CD4-positive, alpha-beta T cell (primary cell): ENCODE data around the gene RRP12. TPM values are rescaled to one million over a fixed set of nuclear protein-coding genes. Genes with fewer than 3 reads are reported as not detected.
A peak's percentile ranks its signal among the peaks of the same experiment; 100 is the strongest.

Experiments used
- ATAC-seq: fragments of 200-7000 bp; cut with Tn5 transposase; one replicate; pipeline ENCODE4 v1.10.0; 2022; ENCODE audit warnings: mild to moderate bottlenecking; ENCODE audit not compliant: poor library complexity
- CTCF ChIA-PET: fragments of 350-600 bp; sonication (Branson Sonifier 250); formaldehyde crosslinking; loops from one replicate; lab custom pipeline; 2021; ENCODE audit warnings: antibody characterized with exemption, inconsistent platforms; lab: Charles Lee
- POLR2A ChIA-PET: fragments of 350-600 bp; sonication (Branson Sonifier 250); formaldehyde crosslinking; loops from one replicate; lab custom pipeline; 2021; ENCODE audit warnings: antibody characterized with exemption, inconsistent platforms; lab: Charles Lee
- DNase-seq, 14 experiments: peaks; one replicate each; pipeline ENCODE4 v3.0.0-alpha.2; 2013 to 2020; ENCODE audit warnings: mixed read lengths in 2 of 14
- H3K27ac ChIP-seq, 2 donors: one replicate each; pipeline versions ENCODE4 v1.5.1 to v1.7.0; 2013; ENCODE audit warnings: low read length in 2 of 2, low read depth in 1 of 2, mild to moderate bottlenecking in 1 of 2
- H3K27me3 ChIP-seq, 2 experiments: 1 replicate in 1 of 2; 2 replicates in 1 of 2; pipeline versions ENCODE4 v1.6.1 to v1.7.0; 2013; ENCODE audit warnings: low read length in 2 of 2, control low read depth in 1 of 2, mild to moderate bottlenecking in 1 of 2, moderate library complexity in 1 of 2; ENCODE audit not compliant: insufficient read depth in 2 of 2, control insufficient read depth in 1 of 2
- H3K36me3 ChIP-seq: one replicate; pipeline ENCODE4 v1.6.1; 2013; ENCODE audit warnings: low read length, control low read depth; ENCODE audit not compliant: insufficient read depth
- H3K4me1 ChIP-seq: one replicate; pipeline ENCODE4 v1.6.1; 2013; ENCODE audit warnings: low read length, control low read depth; ENCODE audit not compliant: insufficient read depth
- H3K4me3 ChIP-seq: one replicate; pipeline ENCODE4 v1.5.1; 2013; ENCODE audit warnings: mild to moderate bottlenecking, low read length, moderate library complexity
- H3K9me3 ChIP-seq, 2 experiments: 1 replicate in 1 of 2; 2 replicates in 1 of 2; pipeline versions ENCODE4 v1.6.1 to v1.7.0; 2013; ENCODE audit warnings: low read length in 2 of 2, mild to moderate bottlenecking in 2 of 2, control low read depth in 1 of 2, moderate library complexity in 1 of 2; ENCODE audit not compliant: control insufficient read depth in 1 of 2, insufficient read depth in 1 of 2
- H3K27ac Mint-ChIP-seq: one replicate; pipeline ENCODE4 v1.8.0; 2020; ENCODE audit warnings: mixed read lengths
- H3K27me3 Mint-ChIP-seq: one replicate; pipeline ENCODE4 v1.8.0; 2021; ENCODE audit warnings: mixed read lengths
- H3K36me3 Mint-ChIP-seq: one replicate; pipeline ENCODE4 v1.8.0; 2021; ENCODE audit warnings: low read depth, mixed read lengths
- H3K4me1 Mint-ChIP-seq: one replicate; pipeline ENCODE4 v1.8.0; 2021; ENCODE audit warnings: low read depth, mixed read lengths
- H3K4me3 Mint-ChIP-seq: one replicate; pipeline ENCODE4 v1.8.0; 2020; ENCODE audit warnings: mild to moderate bottlenecking, mixed read lengths
- H3K9me3 Mint-ChIP-seq: one replicate; pipeline ENCODE4 v1.8.0; 2020; ENCODE audit warnings: mixed read lengths
- intact Hi-C, 2 experiments: fragments of 100-400 bp; cut with DNase I in 1 of 2; cut with micrococcal nuclease in 1 of 2; formaldehyde crosslinking; loops; one replicate each; pipeline versions ENCODE4 v1.15.1 to v1.9.0; 2023 to 2025; cut with DNase I, micrococcal nuclease
- total RNA-seq, 174 experiments: library from RNA in 2 of 174; stranded (reverse) in 2 of 174; gene quantifications; one replicate each; pipeline ENCODE4 v1.2.3 and lab custom pipeline; 2021 to 2026
- TF ChIP-seq, protein P1 (sequence below): fragments of 200-600 bp; IDR thresholded peaks from one replicate; pipeline ENCODE4 v1.8.0; 2022; ENCODE audit warnings: antibody characterized with exemption, mild to moderate bottlenecking

RRP12 gene
- total RNA-seq, 2 experiments from 2014 or later, result 84.2 to 87.6 TPM

DNA sequence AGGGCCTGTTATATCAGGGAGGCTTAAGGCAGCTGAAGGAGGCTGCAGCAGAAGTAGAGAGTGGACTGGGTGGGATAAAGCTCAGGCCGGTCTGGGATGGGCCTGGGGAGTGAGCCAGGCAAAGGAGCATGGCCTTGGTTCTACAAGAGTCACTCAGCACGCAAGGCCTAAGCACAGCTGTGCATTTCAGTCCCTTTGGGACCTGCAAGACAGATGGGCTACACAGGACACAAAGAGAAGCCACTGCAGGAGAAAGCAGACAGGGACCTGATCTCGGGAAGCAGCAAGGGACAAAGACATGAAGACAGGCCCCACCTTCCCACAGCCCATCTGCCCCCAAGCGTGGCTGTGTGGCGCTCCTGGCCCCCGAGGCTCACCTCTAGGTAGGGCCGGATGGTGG lies 29.4 kb downstream of the RRP12 start:
- peaks cover 64% of the 10 kb centered on the region for H3K36me3 ChIP-seq
- TF ChIP-seq, protein P1, sequence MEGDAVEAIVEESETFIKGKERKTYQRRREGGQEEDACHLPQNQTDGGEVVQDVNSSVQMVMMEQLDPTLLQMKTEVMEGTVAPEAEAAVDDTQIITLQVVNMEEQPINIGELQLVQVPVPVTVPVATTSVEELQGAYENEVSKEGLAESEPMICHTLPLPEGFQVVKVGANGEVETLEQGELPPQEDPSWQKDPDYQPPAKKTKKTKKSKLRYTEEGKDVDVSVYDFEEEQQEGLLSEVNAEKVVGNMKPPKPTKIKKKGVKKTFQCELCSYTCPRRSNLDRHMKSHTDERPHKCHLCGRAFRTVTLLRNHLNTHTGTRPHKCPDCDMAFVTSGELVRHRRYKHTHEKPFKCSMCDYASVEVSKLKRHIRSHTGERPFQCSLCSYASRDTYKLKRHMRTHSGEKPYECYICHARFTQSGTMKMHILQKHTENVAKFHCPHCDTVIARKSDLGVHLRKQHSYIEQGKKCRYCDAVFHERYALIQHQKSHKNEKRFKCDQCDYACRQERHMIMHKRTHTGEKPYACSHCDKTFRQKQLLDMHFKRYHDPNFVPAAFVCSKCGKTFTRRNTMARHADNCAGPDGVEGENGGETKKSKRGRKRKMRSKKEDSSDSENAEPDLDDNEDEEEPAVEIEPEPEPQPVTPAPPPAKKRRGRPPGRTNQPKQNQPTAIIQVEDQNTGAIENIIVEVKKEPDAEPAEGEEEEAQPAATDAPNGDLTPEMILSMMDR, result no peak
- no peak overlapping the region for H3K27ac Mint-ChIP-seq
- peaks cover 53% of the 10 kb centered on the region for H3K36me3 Mint-ChIP-seq
- no peak overlapping the region for H3K27ac ChIP-seq
- ChIA-PET CTCF (no interaction called here), POLR2A (no interaction called here)
- no peak overlapping the region for H3K4me3 ChIP-seq
- H3K4me1 Mint-ChIP-seq, result no peaks in the 10 kb centered on the region
- H3K4me3 Mint-ChIP-seq, result no peak overlapping the region
- intact Hi-C loops, result no loop called here
- no peak for ATAC-seq
- H3K9me3 Mint-ChIP-seq, result no peaks in the 10 kb centered on the region
- no peaks in the 10 kb centered on the region for H3K27me3 Mint-ChIP-seq
- H3K4me1 ChIP-seq, result no peaks in the 10 kb centered on the region
- peak in 1 of 14 experiments; percentile 9 for DNase-seq
- H3K9me3 ChIP-seq, result no peaks in the 10 kb centered on the region
- no peaks in the 10 kb centered on the region for H3K27me3 ChIP-seq

DNA sequence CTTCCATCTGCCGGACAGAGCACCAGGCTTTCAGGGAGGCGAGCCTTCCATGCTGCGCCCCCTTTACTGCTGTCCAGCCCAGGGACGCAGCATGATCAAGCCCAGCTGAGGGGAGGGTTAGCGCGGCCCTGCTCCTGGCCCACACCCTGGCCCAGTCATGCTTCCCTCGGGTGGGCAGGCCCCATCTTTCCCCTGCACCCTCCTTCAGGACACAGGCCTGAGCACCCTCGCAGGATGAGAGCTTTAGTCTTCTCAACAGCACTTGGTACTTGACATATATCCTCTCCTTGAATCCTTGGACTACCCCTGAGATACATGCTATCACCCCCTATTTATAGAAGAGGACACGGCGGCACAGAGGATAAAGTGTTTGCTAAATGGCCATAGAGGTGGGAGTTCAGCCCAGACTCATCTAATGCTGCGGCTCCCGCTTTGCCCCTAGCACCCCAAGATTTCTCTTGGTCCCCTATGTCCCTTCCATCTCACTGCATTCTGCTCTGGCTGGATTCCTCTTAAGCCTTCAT lies 34.0 kb downstream of the RRP12 start:
- TF ChIP-seq, protein P1, result no peak
- Histone ChIP-seq H3K4me1 (no peaks in the 10 kb centered on the region), H3K9me3 (no peaks in the 10 kb centered on the region), H3K4me3 (no peak overlapping the region), H3K27ac (no peak overlapping the region), H3K27me3 (no peaks in the 10 kb centered on the region), H3K36me3 (peaks cover 64% of the 10 kb centered on the region)
- Mint-ChIP-seq H3K9me3 (no peaks in the 10 kb centered on the region), H3K4me3 (no peak overlapping the region), H3K36me3 (peaks cover 72% of the 10 kb centered on the region), H3K27me3 (no peaks in the 10 kb centered on the region), H3K27ac (no peak overlapping the region), H3K4me1 (no peaks in the 10 kb centered on the region)
- CTCF ChIA-PET, result no interaction called here
- ATAC-seq, result no peak
- intact Hi-C loops, result no loop called here
- POLR2A ChIA-PET, result no interaction called here
- DNase-seq, result no peak

DNA sequence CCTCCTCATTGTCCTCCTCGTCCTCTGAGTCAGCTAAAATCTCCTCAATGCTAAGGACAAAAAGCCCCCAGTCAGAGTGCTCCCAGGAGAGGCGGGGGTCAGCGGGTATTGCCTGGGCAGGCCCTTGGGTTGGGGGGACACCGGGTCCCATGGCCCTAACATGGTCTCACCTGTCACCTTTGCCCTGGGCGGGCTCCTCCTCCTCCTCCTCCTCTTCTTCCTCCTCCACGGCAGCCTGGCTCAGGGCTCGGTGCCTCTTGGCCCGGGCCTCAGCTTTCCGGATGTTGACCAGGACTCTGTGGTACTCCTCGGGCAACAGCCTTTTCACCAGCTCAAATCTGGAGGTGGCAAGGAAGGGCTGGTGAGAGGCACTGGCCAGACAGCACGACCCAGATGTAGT lies 34.6 kb downstream of the RRP12 start:
- Mint-ChIP-seq H3K4me3 (no peak overlapping the region), H3K36me3 (peaks cover 65% of the 10 kb centered on the region), H3K4me1 (no peaks in the 10 kb centered on the region), H3K27ac (no peak overlapping the region), H3K27me3 (no peaks in the 10 kb centered on the region), H3K9me3 (no peaks in the 10 kb centered on the region)
- no peaks in the 10 kb centered on the region for H3K27me3 ChIP-seq
- CTCF ChIA-PET, result no interaction called here
- no peaks in the 10 kb centered on the region for H3K4me1 ChIP-seq
- H3K9me3 ChIP-seq, result no peaks in the 10 kb centered on the region
- TF ChIP-seq, protein P1, result no peak
- H3K4me3 ChIP-seq, result no peak overlapping the region
- ATAC-seq, result no peak
- POLR2A ChIA-PET, result no interaction called here
- intact Hi-C loops, result no loop called here
- H3K36me3 ChIP-seq, result peaks cover 58% of the 10 kb centered on the region
- H3K27ac ChIP-seq, result no peak overlapping the region
- DNase-seq, result no peak
